HG03575 (cell line): Measurements from ENCODE around the gene RBAK.

Experiments
- ATAC-seq: cut with Tn5 transposase; IDR thresholded peaks from one replicate; pipeline ENCODE4 v1.9.1; 2021; ENCODE audit not compliant: unreplicated experiment, insufficient number of reproducible peaks, low FRiP score; ENCODE audit errors: extremely low read depth

Gene RBAK

GRCh38 chr7:5117095-5117970 lies 71.7 kb downstream of the RBAK start:
- ATAC-seq, result no peak
